GM21576 (cell line): ENCODE results near the gene XRRA1.
"Not testable (repeated sequence)": the region's sequence is repeated elsewhere in the genome, so short reads cannot be mapped to it uniquely, and the experiment has no call there.

Experiments used
- ATAC-seq: cut with Tn5 transposase; IDR thresholded peaks from one replicate; pipeline ENCODE4 v1.9.1; 2021; ENCODE audit warnings: mild to moderate bottlenecking, moderate library complexity; ENCODE audit not compliant: unreplicated experiment

Gene XRRA1

DNA sequence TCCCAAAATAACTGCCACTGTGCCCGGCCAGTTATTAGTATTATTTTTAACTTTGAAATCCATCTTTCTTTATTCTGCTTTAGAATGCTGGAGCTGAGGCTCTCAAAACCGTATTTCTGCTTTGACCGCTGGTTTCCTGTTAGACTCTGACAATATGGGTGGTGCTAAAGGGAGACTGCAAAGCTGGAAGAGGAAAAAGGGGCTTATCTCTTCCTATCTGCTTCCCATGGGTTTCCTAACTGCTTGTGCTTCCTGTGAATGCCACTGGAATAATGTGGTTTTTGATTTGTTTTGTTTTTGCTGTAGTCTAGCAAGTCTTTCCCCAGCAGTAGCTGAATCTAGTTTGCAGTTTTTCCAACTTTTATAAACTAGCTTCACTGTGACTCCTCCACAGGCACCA is 43.6 kb downstream of the XRRA1 start:
- no peak for ATAC-seq

DNA sequence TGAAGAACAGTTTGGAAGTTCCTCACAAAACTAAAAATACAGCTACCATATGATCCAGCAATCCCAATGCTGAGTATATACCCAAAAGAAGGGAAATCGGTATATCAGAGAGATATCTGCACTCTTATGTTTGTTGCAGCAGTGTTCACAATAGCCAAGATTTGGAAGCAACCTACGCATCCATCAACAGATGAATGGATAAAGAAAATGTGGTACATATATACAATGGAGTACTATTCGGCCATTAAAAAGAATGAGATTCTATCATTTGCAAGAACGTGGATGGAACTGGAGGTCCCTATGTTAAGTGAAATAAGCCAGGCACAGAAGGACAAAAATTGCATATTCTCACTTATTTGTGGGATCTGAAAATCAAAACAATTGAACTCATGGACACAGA is 46.5 kb downstream of the XRRA1 start:
- no peak for ATAC-seq

DNA sequence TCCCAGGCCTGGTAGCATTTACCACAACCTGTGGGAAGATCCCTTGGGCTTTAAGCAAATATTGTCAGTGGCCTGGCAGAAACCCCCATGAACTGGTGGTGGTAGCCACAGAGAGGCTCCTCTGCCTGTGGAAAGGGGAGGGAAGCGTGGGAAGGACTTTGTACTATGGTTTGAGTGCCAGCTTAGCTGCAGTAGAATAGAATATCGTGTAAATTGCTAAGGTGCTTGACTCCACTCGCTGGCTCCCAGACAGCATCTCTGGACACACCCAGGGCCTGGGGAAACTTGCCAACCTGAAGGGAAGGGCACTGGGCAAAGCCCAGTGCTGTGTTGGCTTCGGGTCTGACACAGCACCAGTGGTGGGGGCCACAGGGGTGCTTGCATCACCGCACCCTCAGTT is 52.6 kb downstream of the XRRA1 start:
- ATAC-seq = no peak

DNA sequence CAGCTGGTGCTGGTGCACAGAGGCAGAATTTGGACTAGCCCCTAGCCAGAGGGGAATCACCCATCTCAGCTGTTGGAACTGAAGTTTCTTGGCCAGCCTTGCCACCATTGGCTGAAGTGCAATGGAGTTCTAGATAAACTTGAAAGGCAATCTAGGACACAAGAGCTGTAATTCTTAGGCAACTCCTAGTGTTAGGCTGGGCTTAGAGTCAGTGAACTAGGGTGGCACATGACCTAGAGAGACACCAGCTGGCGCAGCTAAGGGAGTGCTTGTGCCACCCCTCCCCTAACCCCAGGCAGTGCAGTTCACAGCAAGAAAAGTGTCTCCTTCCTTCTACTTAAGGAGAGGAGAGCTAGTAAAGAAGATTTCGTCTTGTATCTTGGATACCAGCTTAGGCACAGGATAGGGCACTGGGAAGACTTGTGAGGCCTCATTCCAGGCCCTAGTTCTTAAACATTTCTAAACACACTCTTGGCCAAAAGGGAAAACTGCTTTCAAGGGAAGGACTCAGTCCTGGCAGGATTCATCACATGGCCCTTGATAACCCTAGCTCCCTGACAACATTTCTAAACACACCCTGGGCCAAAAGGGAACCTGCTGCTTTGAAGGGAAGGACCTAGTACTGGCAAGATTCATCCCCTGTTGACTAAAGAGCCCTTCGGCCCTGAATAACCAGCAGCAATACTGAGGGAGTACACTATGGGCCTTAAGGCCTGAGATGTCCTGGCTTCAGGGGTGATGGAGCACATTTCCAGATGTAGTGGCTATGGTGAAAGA is 53.4 kb downstream of the XRRA1 start:
- ATAC-seq = no peak

DNA sequence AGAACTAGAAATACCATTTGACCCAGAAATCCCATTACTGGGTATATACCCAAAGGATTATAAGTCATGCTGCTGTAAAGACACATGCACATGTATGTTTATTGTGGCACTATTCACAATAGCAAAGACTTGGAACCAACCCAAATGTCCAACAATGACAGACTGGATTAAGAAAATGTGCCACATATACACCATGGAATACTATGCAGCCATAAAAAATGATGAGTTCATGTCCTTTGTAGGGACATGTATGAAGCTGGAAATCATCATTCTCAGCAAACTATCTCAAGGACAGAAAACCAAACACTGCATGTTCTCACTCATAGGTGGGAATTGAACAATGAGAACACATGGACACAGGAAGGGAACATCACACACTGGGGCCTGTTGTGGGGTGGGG is 55.9 kb downstream of the XRRA1 start:
- not testable (repeated sequence) for ATAC-seq

DNA sequence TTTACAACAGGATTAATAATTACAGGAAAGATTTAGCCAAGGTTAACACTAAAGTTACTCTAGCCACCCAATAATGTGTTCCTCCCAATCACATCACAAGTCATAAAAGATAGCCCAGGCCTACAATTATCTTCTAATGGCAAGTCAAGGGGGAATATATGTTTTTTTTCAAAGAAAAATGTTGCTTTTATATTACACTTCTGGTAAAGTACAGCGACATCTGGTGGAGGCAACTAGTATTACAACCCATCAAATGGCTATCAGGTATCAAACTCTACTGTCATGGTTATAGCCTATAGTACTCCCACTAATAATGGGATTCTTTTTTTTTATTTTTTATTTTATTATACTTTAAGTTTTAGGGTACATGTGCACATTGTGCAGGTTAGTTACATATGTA is 71.8 kb downstream of the XRRA1 start:
- ATAC-seq = no peak

DNA sequence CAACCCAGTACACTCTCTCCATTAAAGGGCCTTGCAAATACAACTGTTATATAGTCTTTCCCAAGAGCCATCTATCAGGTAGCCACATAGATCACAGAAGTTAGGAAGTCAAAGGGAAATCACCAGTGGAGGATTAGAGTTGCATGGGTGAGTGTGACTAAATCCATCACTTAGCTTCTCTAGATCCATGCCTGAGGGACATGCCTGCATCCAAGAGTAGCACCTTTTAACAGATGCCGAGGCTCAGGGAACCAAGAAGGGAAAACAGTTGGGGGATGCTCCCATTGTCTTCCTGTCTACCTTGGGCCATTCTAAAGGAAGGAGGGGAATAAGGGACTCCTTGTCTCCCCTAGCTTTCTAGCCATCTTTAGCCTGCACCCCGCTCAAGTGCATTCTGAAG is 77.9 kb downstream of the XRRA1 start:
- no peak for ATAC-seq

DNA sequence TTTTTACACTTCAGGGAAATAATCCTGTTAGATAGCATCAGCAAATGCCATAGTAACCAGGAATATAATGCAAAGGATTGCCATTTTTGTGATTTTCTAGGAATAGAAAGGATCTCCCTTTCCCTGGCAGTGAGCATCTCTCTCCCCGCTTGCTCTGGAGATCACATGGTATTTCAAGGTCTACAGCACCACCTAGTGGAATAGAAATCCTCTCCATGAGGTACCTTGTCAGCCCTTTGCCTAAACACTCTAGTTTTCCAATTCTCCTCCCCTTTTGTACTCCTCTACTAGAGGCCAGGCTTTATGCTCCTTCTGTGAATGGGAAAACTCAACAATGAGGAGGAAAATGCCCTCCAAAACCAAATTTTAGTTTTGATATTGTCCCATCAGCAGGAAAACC is 78.4 kb downstream of the XRRA1 start:
- no peak for ATAC-seq

DNA sequence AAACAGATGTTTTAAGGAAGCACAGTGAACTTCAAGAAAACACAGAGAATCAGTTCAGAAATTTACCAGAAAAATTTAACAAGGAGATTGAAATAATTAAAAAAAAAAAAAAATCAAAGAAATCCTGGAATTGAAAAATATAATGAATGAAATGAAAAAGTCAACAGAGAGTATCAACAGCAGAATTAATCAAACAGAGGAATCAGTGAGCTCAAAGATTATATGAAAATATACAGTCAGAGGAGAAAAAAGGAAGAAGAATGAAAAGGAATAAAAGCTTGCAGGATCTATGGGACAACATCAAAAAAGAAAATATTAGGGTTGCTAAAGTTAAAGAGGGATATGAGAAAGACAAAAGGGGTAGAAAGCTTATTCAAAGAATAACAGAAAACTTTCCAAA is 82.3 kb downstream of the XRRA1 start:
- no peak for ATAC-seq

DNA sequence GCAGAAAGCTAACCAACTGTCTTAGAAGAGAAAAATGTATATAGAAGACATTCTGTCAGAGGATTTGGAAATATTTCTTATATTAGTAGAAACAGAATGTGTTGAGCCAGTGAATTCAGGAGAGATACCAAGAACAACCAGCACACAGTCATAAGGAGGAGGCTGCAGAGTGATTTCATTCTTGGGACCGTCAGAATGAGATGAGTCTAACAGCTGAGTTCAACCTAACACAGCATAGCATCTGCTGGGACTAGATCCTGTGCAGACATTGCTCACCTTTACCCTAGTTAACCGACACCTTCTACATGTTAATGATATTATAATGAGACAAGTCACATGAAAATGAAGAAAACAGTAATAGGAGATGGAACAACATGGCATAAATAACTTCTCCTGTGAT is 85.5 kb downstream of the XRRA1 start:
- no peak for ATAC-seq

DNA sequence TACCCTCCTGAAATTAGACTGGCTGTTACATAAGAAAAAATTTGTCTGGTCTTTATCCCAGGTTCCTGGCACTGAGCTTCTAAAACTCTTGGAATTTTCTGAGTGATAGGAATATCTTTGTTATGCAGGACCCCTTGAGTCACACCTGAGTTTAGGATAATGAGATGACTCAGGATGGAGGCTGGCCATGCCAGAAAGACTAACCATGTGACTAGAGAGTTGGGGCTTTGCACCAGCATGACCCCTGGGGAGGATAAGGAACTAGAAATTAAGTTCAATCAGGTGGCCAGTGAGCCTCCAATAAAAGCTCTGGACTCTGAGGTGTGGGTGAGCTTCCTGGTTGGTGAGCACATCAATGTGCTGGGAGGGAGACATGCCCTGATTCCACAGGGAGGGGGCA is 88.1 kb downstream of the XRRA1 start:
- ATAC-seq = no peak

DNA sequence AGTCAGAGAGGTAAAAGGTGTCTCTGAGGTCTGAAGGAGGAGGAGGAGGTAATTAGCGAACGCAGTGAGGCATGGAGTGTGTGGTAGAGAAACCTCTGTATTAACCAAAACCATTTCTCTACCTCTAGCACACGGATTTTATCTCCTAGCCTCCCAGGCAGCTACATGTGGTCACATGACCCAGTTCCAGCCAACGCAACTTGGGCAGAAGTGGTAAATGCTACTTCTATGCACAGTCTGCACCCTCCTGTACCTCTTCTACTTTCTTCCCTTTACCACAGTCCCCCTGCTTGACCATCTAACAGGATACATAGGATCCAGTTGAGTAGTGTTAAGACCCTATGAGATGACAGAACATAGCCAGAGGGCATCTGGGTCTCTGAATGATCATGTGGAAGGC is 95.7 kb downstream of the XRRA1 start:
- no peak for ATAC-seq

DNA sequence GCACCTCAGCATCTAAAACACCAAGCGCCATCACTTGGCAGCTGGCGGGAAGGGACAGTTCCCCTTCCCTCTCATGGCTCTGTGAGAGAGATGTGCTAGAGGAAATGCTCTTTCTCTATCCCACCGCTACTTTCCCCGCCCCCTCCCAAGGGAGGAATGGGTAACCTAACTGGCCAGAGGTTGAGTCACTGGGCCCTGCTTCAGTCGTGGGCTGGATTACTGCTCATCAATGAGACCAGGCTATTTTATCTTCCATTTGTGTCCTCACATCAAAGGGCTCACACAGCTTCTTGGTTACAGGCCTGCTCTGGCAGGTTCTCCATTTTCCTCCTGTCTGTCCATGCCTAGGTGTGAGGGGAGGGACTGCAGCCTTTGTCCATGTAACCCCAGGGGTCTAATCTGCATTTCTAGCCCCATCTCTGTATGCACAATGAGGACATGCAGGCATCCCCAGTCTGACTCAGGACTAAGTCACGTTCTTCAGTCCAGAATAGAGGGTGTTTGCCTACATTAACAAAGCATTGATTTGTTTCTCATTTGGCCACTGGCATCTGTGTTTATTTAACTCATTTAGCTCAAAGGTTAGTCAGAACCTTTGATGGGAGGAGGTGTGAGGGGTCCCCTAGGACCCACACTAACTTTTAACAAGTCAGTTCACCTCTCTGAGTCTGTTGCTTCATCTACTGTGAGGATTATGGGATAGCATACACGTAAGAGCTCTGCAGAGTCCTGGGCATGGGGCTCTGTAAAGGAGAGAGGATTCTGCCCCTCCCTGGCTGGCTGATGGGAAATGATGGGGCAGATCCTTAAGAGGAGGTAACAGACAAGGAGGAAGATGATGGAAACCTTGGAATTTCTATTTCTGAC is 99.1 kb downstream of the XRRA1 start:
- no peak for ATAC-seq

DNA sequence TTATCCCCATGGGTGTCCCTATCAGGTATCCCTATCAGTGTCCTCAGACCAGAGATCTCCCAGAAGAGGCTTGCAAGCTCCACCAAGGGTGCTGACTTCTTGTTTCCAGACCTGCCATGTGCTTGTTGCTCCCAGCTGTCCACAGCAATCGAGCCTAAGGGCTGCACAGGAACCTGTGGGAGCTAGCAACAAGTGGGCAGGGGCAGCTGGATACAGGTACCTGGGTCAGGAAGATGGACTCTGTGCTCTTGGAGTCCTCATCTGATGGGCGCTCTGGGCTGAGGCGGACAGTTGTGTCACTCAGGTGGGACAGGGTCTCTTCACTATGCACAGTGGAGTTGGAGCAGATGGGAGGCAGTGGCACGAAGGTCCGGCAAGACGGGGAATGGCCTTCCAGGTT is 101.0 kb downstream of the XRRA1 start:
- no peak for ATAC-seq

DNA sequence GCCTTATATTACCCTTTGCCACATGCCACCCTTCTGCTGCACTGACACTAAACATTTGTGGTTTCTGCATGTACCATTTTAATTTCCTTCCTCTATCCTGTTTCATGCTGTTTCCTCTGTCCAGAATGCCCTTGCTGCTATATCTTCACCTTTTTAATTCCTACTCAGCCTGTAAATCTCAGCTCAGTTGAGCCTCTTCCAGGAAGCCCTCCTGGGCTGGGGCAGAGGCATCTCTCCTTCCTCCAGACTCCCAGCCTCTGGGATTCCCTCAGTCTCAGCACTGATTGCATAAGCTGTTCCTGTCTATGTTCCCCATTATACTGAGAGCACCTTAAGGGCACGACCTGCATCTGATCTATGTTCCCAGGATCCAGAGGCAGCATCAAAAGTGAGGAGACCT is 101.5 kb downstream of the XRRA1 start:
- no peak for ATAC-seq

DNA sequence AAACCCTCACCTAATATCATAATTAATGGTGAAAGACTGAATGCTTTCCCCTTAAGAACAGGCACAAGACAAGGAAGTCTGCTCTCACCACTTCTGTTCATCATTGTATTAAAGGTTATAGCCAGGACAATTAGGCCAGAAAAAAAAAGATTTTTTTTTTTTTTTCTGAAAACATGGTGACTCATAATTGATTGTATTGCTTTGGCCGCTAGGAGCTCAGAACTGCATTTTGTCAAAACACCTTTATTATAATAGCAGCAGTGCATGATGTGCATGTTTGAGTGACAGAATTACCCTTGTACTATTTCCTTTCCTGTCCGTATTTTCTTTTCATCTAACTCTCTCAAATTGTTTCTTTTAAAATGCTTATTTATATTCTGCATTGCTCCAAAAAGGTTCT is 102.1 kb downstream of the XRRA1 start:
- no peak for ATAC-seq

DNA sequence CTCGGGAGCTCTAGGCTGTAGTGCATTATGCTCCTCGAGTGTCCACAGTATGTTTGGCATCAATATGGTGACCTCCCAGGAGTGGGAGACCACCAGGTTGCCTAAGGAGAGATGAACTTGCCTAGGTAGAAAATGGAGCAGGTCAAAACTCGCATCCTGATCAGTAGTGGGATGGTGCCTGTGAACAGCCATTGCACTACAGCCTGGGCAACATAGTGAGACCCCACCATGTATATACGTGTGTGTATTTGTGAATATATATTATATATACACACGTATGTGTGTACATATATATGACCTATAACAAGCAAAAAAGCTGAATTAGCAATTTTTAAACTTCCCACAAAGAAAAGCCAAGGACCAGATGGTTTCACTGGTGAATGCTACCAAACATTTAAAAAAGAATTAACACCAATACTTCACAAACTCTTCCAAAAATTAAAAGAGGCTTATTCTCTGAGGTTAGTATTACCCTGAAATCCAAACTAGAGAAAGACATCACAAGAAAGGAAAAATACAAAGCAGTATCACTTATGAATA is 102.8 kb downstream of the XRRA1 start:
- ATAC-seq = no peak

DNA sequence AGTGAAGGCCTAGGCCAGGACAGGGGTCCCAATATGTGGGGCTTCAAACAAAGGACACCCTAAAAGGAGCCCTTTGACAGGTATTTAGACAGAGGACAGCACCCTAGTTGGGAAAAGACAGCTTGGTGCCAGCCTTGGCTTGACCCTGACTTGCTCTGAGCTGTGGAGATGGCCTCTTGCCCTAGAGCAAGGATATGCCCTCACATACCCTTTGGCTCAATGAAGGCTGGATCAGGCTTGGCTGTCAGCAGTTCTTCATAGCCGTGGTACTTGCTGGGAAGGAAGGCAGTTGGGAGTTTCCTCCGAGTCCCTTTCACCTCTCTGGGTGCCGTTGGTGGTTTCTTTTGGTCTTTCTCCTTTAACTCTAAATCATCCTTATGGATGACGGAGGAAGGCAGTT is 104.0 kb downstream of the XRRA1 start:
- no peak for ATAC-seq

DNA sequence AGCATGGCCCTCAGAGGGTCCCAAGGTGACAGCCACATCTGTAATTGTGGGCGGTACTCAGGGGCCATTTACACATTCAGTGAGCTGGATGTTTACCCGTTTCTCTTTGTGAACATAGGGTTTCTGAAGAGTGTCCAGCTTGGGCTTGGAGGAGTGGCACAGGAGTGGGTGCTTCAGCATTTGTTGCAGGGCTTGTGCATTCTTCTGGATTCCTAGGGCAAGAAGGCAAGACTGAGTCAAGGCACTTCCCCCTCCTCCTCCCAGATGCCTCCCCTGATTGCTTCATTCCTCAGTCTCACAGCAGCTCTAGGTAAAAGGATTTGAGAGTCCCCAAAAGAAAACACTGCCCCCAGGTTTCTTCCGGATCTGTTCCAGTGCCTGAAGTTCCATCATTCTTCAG is 104.8 kb downstream of the XRRA1 start:
- ATAC-seq = no peak

DNA sequence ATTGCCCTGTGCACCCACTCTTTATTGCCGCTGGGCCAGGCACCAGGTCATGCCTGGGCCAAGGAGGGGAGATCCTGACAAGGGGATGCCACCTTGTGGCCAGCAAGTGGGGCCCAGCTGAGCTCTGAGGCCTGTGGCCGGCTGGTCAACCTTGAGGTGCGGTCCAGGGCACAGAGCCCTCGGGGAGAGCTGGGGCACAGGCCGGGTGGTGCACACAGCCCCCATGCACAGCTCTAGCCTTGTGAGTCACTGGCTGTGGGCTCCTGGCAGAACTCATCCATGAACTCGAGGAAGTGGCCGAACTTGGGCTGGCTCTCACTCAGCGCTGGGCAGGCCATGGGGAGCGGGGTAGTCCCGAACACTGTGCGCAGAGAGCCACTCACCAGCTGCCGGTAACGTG is 105.9 kb downstream of the XRRA1 start:
- no peak for ATAC-seq

DNA sequence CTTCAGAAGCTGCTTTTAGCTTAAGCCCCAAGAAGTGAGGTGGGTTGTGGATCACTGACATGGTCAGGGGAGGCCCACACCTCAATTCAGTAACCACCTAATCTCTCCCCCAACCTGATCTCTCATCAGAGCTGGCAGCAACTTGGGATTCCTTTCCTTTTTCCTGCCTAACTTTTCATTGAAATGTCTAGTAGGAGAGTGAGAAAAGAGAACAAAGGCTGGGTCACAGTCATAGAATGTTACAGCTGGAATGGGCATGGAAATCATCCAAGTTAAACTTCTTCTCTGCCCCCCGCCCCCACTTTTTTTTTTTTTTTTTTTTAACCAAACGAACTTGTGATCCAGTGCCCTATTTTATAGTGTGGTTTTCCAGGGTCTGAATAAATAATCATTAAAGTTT is 108.4 kb downstream of the XRRA1 start:
- no peak for ATAC-seq

DNA sequence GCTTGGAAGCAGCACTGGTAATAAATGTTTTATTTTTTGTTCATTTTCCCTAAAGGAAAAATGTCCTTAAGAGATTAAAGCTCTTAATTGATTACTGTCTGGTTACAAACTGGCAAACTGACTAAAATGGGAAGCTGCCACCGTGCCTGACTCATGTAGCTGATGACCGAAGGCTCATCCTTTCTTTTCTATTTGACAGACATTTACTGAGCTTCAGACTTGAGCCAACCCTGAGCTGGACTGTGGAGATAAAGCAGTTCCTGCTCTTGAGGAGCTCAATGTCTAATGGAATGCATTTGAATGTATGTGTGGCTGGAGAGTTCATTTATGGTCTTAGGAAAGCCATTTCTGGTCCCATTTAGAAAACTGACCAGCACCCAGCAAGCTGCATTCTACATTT is 108.9 kb downstream of the XRRA1 start:
- no peak for ATAC-seq
